ENCODE data around the gene COL27A1.

DNA sequence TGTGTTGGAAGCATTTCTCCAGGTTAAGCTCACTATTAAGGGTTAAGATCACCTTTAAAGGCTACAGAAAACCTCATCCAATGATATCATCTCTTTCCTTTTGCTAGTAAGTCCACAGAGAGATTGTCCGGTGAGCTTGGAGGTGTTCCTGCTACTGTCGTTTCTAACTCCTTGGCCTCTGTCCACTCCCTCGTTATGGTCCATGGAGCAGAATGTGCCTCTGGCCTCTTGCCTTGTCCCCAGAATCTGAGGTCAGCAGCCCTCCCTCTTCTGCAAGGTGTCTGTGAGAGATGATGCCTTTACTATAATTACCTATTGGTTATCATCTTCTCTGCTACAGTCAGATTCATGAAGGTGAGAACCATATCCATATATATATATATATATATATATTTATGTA is 189.4 kb downstream of the COL27A1 start:
- TF ChIP-seq POLR2AphosphoS5 (IDR thresholded peaks at IDR 0.05; ENCODE audit: low read depth, low read length): no peak
- no peak for TF ChIP-seq TAF1 (IDR thresholded peaks at IDR 0.05; ENCODE audit: borderline replicate concordance, insufficient read depth, low read length)
- no peak for TF ChIP-seq SIN3A (IDR thresholded peaks at IDR 0.05; ENCODE audit: borderline replicate concordance, insufficient read depth, low read length)
- TF ChIP-seq REST (IDR thresholded peaks at IDR 0.05; ENCODE audit: insufficient read depth in 1 of 2, low read depth in 2 of 2, low read length in 2 of 2): no peak
- no peak for TF ChIP-seq FOXP2 (optimal IDR thresholded peaks at IDR 0.05; ENCODE audit: borderline replicate concordance, extremely low read depth, extremely low read length, insufficient read depth)
